Body of pancreas (tissue), 4 donors: ENCODE results near the gene APIP.

Experiments used
- POLR2A ChIP-seq, 3 donors: fragments of 450-650 bp; IDR thresholded peaks; one replicate each; pipeline ENCODE4 v1.6.1; 2016; ENCODE audit warnings: antibody characterized with exemption in 3 of 3, mild to moderate bottlenecking in 2 of 3
- TF ChIP-seq, protein P1 (sequence below), 7 experiments: fragments of 450-650 bp in 4 of 7; fragments of 200-600 bp in 3 of 7; sonication (generic) in 3 of 7; IDR thresholded peaks; one replicate each; pipeline ENCODE4 v1.5.1; 2016 to 2019; ENCODE audit warnings: antibody characterized with exemption in 7 of 7

- TF ChIP-seq POLR2A (IDR thresholded peaks at IDR 0.05), result no peak
- TF ChIP-seq, protein P1, sequence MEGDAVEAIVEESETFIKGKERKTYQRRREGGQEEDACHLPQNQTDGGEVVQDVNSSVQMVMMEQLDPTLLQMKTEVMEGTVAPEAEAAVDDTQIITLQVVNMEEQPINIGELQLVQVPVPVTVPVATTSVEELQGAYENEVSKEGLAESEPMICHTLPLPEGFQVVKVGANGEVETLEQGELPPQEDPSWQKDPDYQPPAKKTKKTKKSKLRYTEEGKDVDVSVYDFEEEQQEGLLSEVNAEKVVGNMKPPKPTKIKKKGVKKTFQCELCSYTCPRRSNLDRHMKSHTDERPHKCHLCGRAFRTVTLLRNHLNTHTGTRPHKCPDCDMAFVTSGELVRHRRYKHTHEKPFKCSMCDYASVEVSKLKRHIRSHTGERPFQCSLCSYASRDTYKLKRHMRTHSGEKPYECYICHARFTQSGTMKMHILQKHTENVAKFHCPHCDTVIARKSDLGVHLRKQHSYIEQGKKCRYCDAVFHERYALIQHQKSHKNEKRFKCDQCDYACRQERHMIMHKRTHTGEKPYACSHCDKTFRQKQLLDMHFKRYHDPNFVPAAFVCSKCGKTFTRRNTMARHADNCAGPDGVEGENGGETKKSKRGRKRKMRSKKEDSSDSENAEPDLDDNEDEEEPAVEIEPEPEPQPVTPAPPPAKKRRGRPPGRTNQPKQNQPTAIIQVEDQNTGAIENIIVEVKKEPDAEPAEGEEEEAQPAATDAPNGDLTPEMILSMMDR (IDR thresholded peaks at IDR 0.05), result no peak
Measured at GRCh38 chr11:34886609-34887008, 29.6 kb downstream of the APIP start.
